GM18861 (cell line): ENCODE measurements around the gene AFAP1L2.

Experiments
- ATAC-seq: cut with Tn5 transposase; IDR thresholded peaks from one replicate; pipeline ENCODE4 v1.9.1; 2021; ENCODE audit not compliant: unreplicated experiment

The AFAP1L2 gene

DNA sequence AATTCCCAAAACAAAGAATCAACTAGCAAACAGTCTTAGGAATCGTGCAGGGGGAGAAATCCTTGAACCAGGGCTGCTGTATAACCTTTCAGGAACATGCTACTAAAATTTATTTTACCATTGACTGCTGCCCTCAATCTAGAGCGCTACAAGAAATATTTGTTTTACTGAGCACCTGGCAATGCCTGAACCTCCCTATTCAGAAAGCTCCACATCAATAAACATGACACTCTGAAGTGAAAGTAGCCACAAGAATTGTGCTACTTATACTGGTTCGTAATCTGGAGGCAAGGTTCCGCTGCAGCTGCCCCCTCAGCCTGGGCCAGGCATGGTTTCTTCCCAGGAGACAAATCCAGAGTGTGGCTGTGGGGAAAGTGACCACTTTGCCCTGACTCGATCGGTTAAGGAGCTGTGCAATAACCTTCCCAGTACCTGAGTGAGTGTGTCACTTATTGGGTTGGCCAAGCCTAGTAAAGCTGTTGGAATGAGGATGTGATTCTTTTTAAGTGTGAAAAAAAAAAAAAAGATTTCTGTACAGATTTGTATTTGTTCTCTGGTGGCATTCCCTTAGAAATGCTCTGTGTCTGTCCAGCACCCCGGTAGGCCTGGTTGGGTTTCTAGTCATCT lies 157.5 kb downstream of the AFAP1L2 start:
- no peak for ATAC-seq

DNA sequence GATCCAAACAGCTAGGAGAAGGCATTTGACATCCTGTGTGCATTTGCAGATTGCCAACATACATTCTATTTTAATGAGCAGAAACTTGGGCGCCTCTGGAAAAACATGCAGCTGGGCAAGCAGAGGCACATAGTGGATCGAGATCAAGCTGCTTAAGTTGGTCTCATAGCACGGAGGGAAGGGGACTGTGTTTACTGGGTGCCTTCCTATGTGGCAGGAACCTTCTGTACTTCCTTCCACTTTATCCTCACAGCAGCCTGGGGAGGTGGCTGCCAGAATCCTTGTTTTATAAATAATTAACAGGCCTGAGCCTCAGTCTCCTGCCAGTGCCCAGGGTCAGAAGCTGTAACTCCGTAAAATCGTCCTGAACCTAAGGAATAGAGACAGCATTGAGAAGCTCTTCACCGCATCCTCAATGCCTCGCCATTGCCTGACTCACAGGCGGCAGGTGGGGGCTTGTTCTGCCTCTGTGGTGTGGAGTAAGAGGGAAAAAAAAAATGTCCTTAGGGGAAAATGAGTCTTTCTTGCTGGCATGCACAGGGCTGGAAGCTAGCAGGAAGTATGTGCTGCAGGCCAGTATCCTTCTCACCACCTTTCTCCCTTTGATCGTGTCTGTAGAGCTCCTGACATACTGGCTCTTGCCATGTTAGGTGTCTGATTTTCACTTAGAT lies 159.0 kb downstream of the AFAP1L2 start:
- no peak for ATAC-seq
